Endothelial cell of umbilical vein (primary cell): ENCODE results near the gene PAK5. TPM values are rescaled to one million over a fixed set of nuclear protein-coding genes. Genes with fewer than 3 reads are reported as not detected.

Source experiments
- BruUV-seq: library from RNA; stranded (reverse); fragments of 400-500 nt; replicated peaks from 2 replicates; lab custom pipeline; 2021; lab: Mats Ljungman, UMichigan
- CTCF ChIA-PET: fragments of 300-600, 350-600 bp; sonication (Branson Sonifier 250); formaldehyde crosslinking; loops from one replicate; lab custom pipeline; 2021; ENCODE audit warnings: antibody characterized with exemption, inconsistent platforms; lab: Charles Lee
- POLR2A ChIA-PET: fragments of 300-600, 350-600 bp; sonication (Branson Sonifier 250); formaldehyde crosslinking; loops from one replicate; lab custom pipeline; 2021; ENCODE audit warnings: antibody characterized with exemption, inconsistent platforms; lab: Charles Lee
- DNase-seq: peaks from one replicate; pipeline ENCODE4 v3.0.0-alpha.2; 2011; ENCODE audit warnings: low read depth, low spot score
- FAIRE-seq: peaks from 2 replicates; lab custom pipeline; 2011; peaks lifted over from hg19 to GRCh38; lab: Jason Lieb, UNC
- H2AFZ ChIP-seq: 2 replicates; pipeline ENCODE4 v1.6.0; 2012; ENCODE audit warnings: low read depth, low read length, control low read depth, inconsistent platforms
- H3K27ac ChIP-seq: 2 replicates; pipeline ENCODE4 v1.5.1; 2011; ENCODE audit warnings: low read depth, mild to moderate bottlenecking, control low read depth, low read length, moderate library complexity; ENCODE audit not compliant: insufficient read depth
- H3K27me3 ChIP-seq, 2 experiments: 2 replicates each; pipeline versions ENCODE4 v1.6.0 to v1.6.1; 2011; ENCODE audit warnings: low read length in 2 of 2, mixed read lengths in 1 of 2; ENCODE audit not compliant: control insufficient read depth in 2 of 2, insufficient read depth in 2 of 2
- H3K36me3 ChIP-seq, 2 experiments: 2 replicates in 1 of 2; 3 replicates in 1 of 2; pipeline ENCODE4 v1.5.1; 2011; ENCODE audit warnings: low read length in 2 of 2, mild to moderate bottlenecking in 1 of 2, moderate library complexity in 1 of 2; ENCODE audit not compliant: control insufficient read depth in 2 of 2, insufficient read depth in 2 of 2; ENCODE audit errors: extremely low read depth in 1 of 2
- H3K4me1 ChIP-seq: 3 replicates; pipeline ENCODE4 v1.5.1; 2011; ENCODE audit warnings: mild to moderate bottlenecking, low read length; ENCODE audit not compliant: control insufficient read depth, insufficient read depth; ENCODE audit errors: extremely low read depth
- H3K4me2 ChIP-seq: 2 replicates; pipeline ENCODE4 v1.6.1; 2011; ENCODE audit warnings: low read length, control low read depth, mixed read lengths; ENCODE audit not compliant: insufficient read depth
- H3K4me3 ChIP-seq, 3 experiments: fragments of 200-600 bp in 1 of 3; sonication (generic), shearing (Covaris generic) in 1 of 3; replicated peaks in 1 of 3; 2 replicates each; pipeline ENCODE4 v1.5.1; 2011 to 2016; ENCODE audit warnings: control low read depth in 3 of 3, low read length in 3 of 3, mild to moderate bottlenecking in 2 of 3, inconsistent platforms in 1 of 3, low read depth in 1 of 3, moderate library complexity in 1 of 3; ENCODE audit not compliant: insufficient read depth in 1 of 3
- H3K79me2 ChIP-seq: 2 replicates; pipeline ENCODE4 v1.6.0; 2012; ENCODE audit warnings: low read length, inconsistent platforms; ENCODE audit not compliant: control insufficient read depth, insufficient read depth
- H3K9ac ChIP-seq: replicated peaks from 2 replicates; pipeline ENCODE3; 2011; ENCODE audit warnings: low read length, control low read depth; ENCODE audit not compliant: insufficient read depth; ENCODE audit errors: extremely low read depth
- H3K9me1 ChIP-seq: replicated peaks from 3 replicates; pipeline ENCODE4 v1.6.0; 2011; ENCODE audit warnings: mild to moderate bottlenecking, low read length; ENCODE audit not compliant: control insufficient read depth, insufficient read depth; ENCODE audit errors: extremely low read depth
- H3K9me3 ChIP-seq: replicated peaks from 2 replicates; pipeline ENCODE4 v1.5.1; 2012; ENCODE audit warnings: low read length, inconsistent platforms; ENCODE audit not compliant: control insufficient read depth, insufficient read depth
- H4K20me1 ChIP-seq: replicated peaks from 2 replicates; pipeline ENCODE3; 2011; ENCODE audit warnings: mild to moderate bottlenecking, low read length; ENCODE audit not compliant: control insufficient read depth, insufficient read depth; ENCODE audit errors: extremely low read depth
- EZH2 ChIP-seq: IDR thresholded peaks from 2 replicates; pipeline ENCODE4 v1.6.1; 2012; ENCODE audit warnings: borderline replicate concordance, low read depth, mild to moderate bottlenecking, moderate library complexity, low read length, inconsistent platforms; ENCODE audit not compliant: severe bottlenecking
- GATA2 ChIP-seq: IDR thresholded peaks from 2 replicates; pipeline ENCODE4 v1.7.0; 2011; ENCODE audit warnings: low read depth, mild to moderate bottlenecking, moderate library complexity, mixed read lengths, low read length; ENCODE audit not compliant: insufficient read length, insufficient read depth
- POLR2AphosphoS5 ChIP-seq: IDR thresholded peaks from 2 replicates; pipeline ENCODE4 v1.6.1; 2012; ENCODE audit warnings: low read depth, mild to moderate bottlenecking, control low read depth, low read length, moderate library complexity; ENCODE audit not compliant: insufficient read depth
- dilution Hi-C: fragments of 300-500 bp; cut with MboI; formaldehyde crosslinking; loops from one replicate; pipeline ENCODE4 v1.15.0; 2019; ENCODE audit warnings: low sequenced_read_pairs; ENCODE audit not compliant: extremely low pct_ligation_motif_present
- intact Hi-C: fragments of 100-400 bp; cut with micrococcal nuclease; formaldehyde crosslinking; loops from one replicate; pipeline ENCODE4 v1.10.0; 2022
- polyA plus RNA-seq, 4 experiments: library from polyadenylated mRNA; depleted of rRNA in 3 of 4; stranded (reverse) in 3 of 4; unstranded in 1 of 4; fragments of >200 nt; gene quantifications; 2 replicates each; pipeline versions ENCODE4 v1.2.1 to v1.2.3, GENCODE V29; 2011 to 2012; ENCODE audit warnings: missing spikeins in 1 of 4
- total RNA-seq: library from RNA; stranded (reverse); gene quantifications from 2 replicates; pipeline ENCODE4 v1.2.3, GENCODE V29; 2021
- TF ChIP-seq, protein P1 (sequence below): IDR thresholded peaks from 2 replicates; pipeline ENCODE4 v1.6.1; 2011; ENCODE audit not compliant: insufficient read depth, insufficient read length

The PAK5 gene
- total and polyA plus RNA-seq, 2 donors (not counting 3 experiments of a cell fraction or from before 2014, with no cell fraction given) = not detected

DNA sequence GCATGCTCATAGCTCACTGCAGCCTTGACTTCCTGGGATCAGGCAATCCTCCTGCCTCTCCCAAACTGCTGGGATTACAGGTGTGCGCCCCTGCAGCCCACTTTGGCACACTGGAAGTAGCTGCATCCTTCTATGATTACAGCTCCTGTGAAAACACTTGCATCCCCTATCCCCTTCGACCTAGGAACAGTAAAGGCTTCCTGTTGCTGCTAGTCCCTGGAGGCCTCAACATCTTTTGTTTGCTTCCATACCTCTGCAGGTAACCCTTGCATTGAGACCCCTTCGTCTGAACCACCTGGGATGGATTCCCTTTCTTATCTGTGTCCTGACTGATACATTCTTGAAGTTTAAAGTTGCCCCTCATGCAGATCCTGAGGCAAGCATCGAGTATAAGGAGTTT lies 152.4 kb downstream of the PAK5 start:
- no peaks in the 10 kb centered on the region for H3K9me3 ChIP-seq
- no peak for TF ChIP-seq EZH2
- no peaks in the 10 kb centered on the region for H4K20me1 ChIP-seq
- no peaks in the 10 kb centered on the region for H3K79me2 ChIP-seq
- dilution Hi-C loops (no loop called here), intact Hi-C loops (no loop called here)
- CTCF ChIA-PET = no interaction called here
- H3K36me3 ChIP-seq = no peaks in the 10 kb centered on the region
- FAIRE-seq (no peak), DNase-seq (no peak)
- POLR2A ChIA-PET = no interaction called here
- no peak overlapping the region for H3K4me3 ChIP-seq
- H2AFZ ChIP-seq = no peak overlapping the region
- no peaks in the 10 kb centered on the region for H3K27me3 ChIP-seq
- no peak overlapping the region for H3K9ac ChIP-seq
- H3K9me1 ChIP-seq = no peaks in the 10 kb centered on the region
- no peak overlapping the region for H3K4me2 ChIP-seq
- BruUV-seq = no TSS peak
- H3K4me1 ChIP-seq = no peaks in the 10 kb centered on the region
- H3K27ac ChIP-seq = no peak overlapping the region

GRCh38 chr20:9686001-9686400 lies 152.9 kb downstream of the PAK5 start:
- H2AFZ ChIP-seq = no peak overlapping the region
- H3K9ac ChIP-seq = no peak overlapping the region
- CTCF ChIA-PET = no interaction called here
- H3K79me2 ChIP-seq = no peaks in the 10 kb centered on the region
- no peak overlapping the region for H3K4me2 ChIP-seq
- H3K9me3 ChIP-seq = no peaks in the 10 kb centered on the region
- H3K27ac ChIP-seq = no peak overlapping the region
- H3K4me3 ChIP-seq = no peak overlapping the region
- no peaks in the 10 kb centered on the region for H3K27me3 ChIP-seq
- H3K4me1 ChIP-seq = no peaks in the 10 kb centered on the region
- no TSS peak for BruUV-seq
- FAIRE-seq (no peak), DNase-seq (no peak)
- intact Hi-C loops = no loop called here
- no peaks in the 10 kb centered on the region for H3K9me1 ChIP-seq
- H3K36me3 ChIP-seq = no peaks in the 10 kb centered on the region
- H4K20me1 ChIP-seq = no peaks in the 10 kb centered on the region
- dilution Hi-C loops = no loop called here
- TF ChIP-seq POLR2AphosphoS5 = no peak
- TF ChIP-seq GATA2 = no peak
- TF ChIP-seq, protein P1, sequence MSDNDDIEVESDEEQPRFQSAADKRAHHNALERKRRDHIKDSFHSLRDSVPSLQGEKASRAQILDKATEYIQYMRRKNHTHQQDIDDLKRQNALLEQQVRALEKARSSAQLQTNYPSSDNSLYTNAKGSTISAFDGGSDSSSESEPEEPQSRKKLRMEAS = no peak
- POLR2A ChIA-PET = no interaction called here
